ENCODE results near the gene NRG3. TPM values are rescaled to one million over a fixed set of nuclear protein-coding genes. Genes with fewer than 3 reads are reported as not detected.

NRG3 gene
- total and polyA plus RNA-seq, 2 of the 8 experiments (the other 6 are each of a cell fraction or from before 2014, with no cell fraction given): 4.2 to 5.0 TPM

DNA sequence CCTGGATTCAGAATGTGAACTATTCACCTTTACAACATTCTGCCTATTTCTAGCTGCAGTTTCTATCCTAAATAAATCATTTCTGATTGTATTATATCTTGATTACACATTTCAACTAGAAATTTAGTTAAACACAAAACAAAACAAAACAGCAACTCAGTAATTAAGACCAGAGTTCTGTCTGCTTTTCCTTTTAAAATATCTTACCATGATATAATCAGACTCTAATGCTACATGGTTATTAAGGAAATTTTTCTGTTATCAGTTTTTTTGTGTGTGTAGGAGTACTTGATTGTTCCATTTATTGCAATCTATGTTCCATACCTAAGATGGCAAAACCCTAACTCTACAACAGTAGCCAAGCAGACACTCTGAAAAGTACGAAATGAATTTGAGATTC is 663.3 kb downstream of the NRG3 start:
- Histone ChIP-seq H3K36me3 (ENCODE audit: control insufficient read depth in 2 of 4, insufficient read depth in 4 of 4, low read length in 3 of 4) (no peaks in the 10 kb centered on the region), H4K91ac (replicated peaks; ENCODE audit: insufficient read length, low read length) (no peak overlapping the region), H2BK5ac (ENCODE audit: low read depth, low read length) (no peak overlapping the region), H3K79me2 (ENCODE audit: control insufficient read depth in 1 of 2, insufficient read depth in 2 of 2, low read length in 2 of 2) (no peaks in the 10 kb centered on the region), H3K27ac (ENCODE audit: low read depth, low read length) (no peak overlapping the region), H2AK5ac (ENCODE audit: low read depth, low read length) (no peak overlapping the region), H3K9me3 (ENCODE audit: insufficient read depth in 2 of 2, low read depth in 1 of 2, low read length in 1 of 2) (no peaks in the 10 kb centered on the region), H3K4me1 (replicated peaks in 1 of 4; ENCODE audit: control insufficient read depth in 3 of 4, insufficient read depth in 4 of 4, low read length in 3 of 4) (peaks cover 0 to 12% (median 1%) of the 10 kb centered on the region in 4 experiments; a peak in 3 of 7 replicates), H3K23ac (ENCODE audit: insufficient read length) (no peak overlapping the region), H3K4ac (replicated peaks; ENCODE audit: insufficient read length, low read depth, low read length) (no peak overlapping the region), H2BK120ac (replicated peaks; ENCODE audit: low read depth, low read length) (no peak overlapping the region), H3K4me2 (ENCODE audit: insufficient read depth in 1 of 2, low read depth in 2 of 2, low read length in 2 of 2) (no peak overlapping the region), H3K18ac (ENCODE audit: extremely low read depth, low read length) (no peak overlapping the region), H3K9ac (replicated peaks in 1 of 4; ENCODE audit: extremely low read depth in 1 of 4, low read depth in 3 of 4, low read length in 3 of 4) (no peak overlapping the region), H4K5ac (ENCODE audit: insufficient read length, low read depth, low read length) (no peak overlapping the region), H2BK20ac (ENCODE audit: low read length) (no peak overlapping the region), H3K79me1 (ENCODE audit: low read depth, low read length) (no peaks in the 10 kb centered on the region), H2BK12ac (ENCODE audit: low read depth, low read length) (no peak overlapping the region), H3K4me3 (ENCODE audit: extremely low read depth in 1 of 4, insufficient read depth in 2 of 4, low read depth in 3 of 4, low read length in 4 of 4) (no peak overlapping the region), H3K56ac (replicated peaks; ENCODE audit: insufficient read length, low read depth, low read length) (no peak overlapping the region), H2AFZ (ENCODE audit: low read length) (no peak overlapping the region), H4K8ac (ENCODE audit: extremely low read depth, insufficient read depth, low read length) (no peak overlapping the region), H3K14ac (ENCODE audit: insufficient read length) (no peak overlapping the region), H2BK15ac (ENCODE audit: low read length) (no peak overlapping the region), H4K20me1 (replicated peaks in 1 of 2; ENCODE audit: control insufficient read depth in 1 of 2, insufficient read depth in 2 of 2, low read length in 2 of 2) (no peaks in the 10 kb centered on the region), H3K27me3 (replicated peaks in 1 of 4; ENCODE audit: control insufficient read depth in 3 of 4, extremely low read depth in 1 of 4, insufficient read depth in 3 of 4, low read length in 3 of 4) (no peaks in the 10 kb centered on the region), H3K23me2 (ENCODE audit: low read depth, low read length) (no peaks in the 10 kb centered on the region; the same call in 1 of the 2 replicates)
- POLR2A ChIA-PET (ENCODE audit: partially characterized antibody): no interaction called here
- CTCF ChIA-PET (ENCODE audit: partially characterized antibody): interaction anchor here (1.0 kb wide), 1 partner anchor 34 kb away, joined by 4 read pairs; no protein-coding TSS in a partner anchor
- WGBS, 2 experiments (ENCODE audit: extremely low coverage in 1 of 2, insufficient coverage in 1 of 2, insufficient read length in 1 of 2, insufficient replicate concordance in 2 of 2, low coverage in 1 of 2, low lambda C conversion rate in 2 of 2, missing lambda C conversion rate in 1 of 2): 95% methylated on average over 1 of the region's 1 CpG; no CpG with 5 or more reads in 1 of the 2 experiments
- DNase-seq (ENCODE audit: low read depth in 1 of 2, low spot score in 2 of 2) (no peak), FAIRE-seq (no peak)
- TF ChIP-seq SUZ12 (IDR thresholded peaks at IDR 0.05; ENCODE audit: low read length) (no peak), TCF12 (IDR thresholded peaks at IDR 0.05; ENCODE audit: low read depth, low read length) (no peak), CBX8 (IDR thresholded peaks at IDR 0.05; ENCODE audit: borderline replicate concordance, low read depth, low read length) (no peak), GTF2F1 (IDR thresholded peaks at IDR 0.05; ENCODE audit: borderline replicate concordance, low read depth, low read length) (no peak), BACH1 (IDR thresholded peaks at IDR 0.05; ENCODE audit: low read length) (no peak), KDM5A (IDR thresholded peaks at IDR 0.05; ENCODE audit: low read length) (no peak), BRCA1 (IDR thresholded peaks at IDR 0.05; ENCODE audit: low read depth, low read length) (no peak), RBBP5 (IDR thresholded peaks at IDR 0.05; ENCODE audit: borderline replicate concordance, low read depth, low read length) (no peak), SP2 (IDR thresholded peaks at IDR 0.05; ENCODE audit: low read length) (no peak), POU5F1 (IDR thresholded peaks at IDR 0.05; ENCODE audit: low read depth, low read length) (no peak)
- TF ChIP-seq, protein P1, sequence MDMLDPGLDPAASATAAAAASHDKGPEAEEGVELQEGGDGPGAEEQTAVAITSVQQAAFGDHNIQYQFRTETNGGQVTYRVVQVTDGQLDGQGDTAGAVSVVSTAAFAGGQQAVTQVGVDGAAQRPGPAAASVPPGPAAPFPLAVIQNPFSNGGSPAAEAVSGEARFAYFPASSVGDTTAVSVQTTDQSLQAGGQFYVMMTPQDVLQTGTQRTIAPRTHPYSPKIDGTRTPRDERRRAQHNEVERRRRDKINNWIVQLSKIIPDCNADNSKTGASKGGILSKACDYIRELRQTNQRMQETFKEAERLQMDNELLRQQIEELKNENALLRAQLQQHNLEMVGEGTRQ (IDR thresholded peaks at IDR 0.05; ENCODE audit: low read length): no peak
- TF ChIP-seq, protein P2, sequence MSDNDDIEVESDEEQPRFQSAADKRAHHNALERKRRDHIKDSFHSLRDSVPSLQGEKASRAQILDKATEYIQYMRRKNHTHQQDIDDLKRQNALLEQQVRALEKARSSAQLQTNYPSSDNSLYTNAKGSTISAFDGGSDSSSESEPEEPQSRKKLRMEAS (IDR thresholded peaks at IDR 0.05): no peak
